Measurements from ENCODE around the gene LAG3.

The LAG3 gene

DNA sequence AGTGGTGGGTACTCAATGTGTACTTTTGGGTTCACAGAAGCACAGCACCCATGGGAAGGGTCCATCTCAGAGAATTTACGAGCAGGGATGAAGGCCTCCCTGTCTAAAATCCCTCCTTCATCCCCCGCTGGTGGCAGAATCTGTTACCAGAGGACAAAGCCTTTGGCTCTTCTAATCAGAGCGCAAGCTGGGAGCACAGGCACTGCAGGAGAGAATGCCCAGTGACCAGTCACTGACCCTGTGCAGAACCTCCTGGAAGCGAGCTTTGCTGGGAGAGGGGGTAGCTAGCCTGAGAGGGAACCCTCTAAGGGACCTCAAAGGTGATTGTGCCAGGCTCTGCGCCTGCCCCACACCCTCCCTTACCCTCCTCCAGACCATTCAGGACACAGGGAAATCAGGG is 47.8 kb downstream of the LAG3 start:
- Histone ChIP-seq H3K36me3 (ENCODE audit: control insufficient read depth in 1 of 2, insufficient read depth in 2 of 2, low read length in 2 of 2) (no peaks in the 10 kb centered on the region), H3K4me3 (ENCODE audit: low read depth in 1 of 2, low read length in 2 of 2) (no peak overlapping the region), H3K27ac (ENCODE audit: low read length) (no peak overlapping the region), H3K9me3 (ENCODE audit: control insufficient read depth in 1 of 2, low read length in 2 of 2) (no peaks in the 10 kb centered on the region), H3K4me1 (ENCODE audit: control insufficient read depth in 1 of 2, insufficient read depth in 2 of 2, low read length in 2 of 2) (peaks cover 0 to 23% of the 10 kb centered on the region in 2 donors), H3K27me3 (ENCODE audit: low read depth, low read length) (peaks cover 9% of the 10 kb centered on the region)

GRCh38 chr12:6821591-6822425 is 49.5 kb downstream of the LAG3 start, which contains the start of gene GPR162:
TSS of gene GPR162 (plus strand) at chr12:6821821. CDS start at chr12:6823899, 2,078 bp downstream.
- Histone ChIP-seq H3K27ac (ENCODE audit: low read length) (peak within 1 kb of the TSS; percentile 7), H3K4me1 (ENCODE audit: control insufficient read depth in 1 of 2, insufficient read depth in 2 of 2, low read length in 2 of 2) (peaks cover 0 to 24% of the 10 kb centered on the region in 2 donors), H3K36me3 (ENCODE audit: control insufficient read depth in 1 of 2, insufficient read depth in 2 of 2, low read length in 2 of 2) (no peaks in the 10 kb centered on the region), H3K9me3 (ENCODE audit: control insufficient read depth in 1 of 2, low read length in 2 of 2) (no peaks in the 10 kb centered on the region), H3K4me3 (ENCODE audit: low read depth in 1 of 2, low read length in 2 of 2) (peak within 1 kb of the TSS; percentile 19 to 60), H3K27me3 (ENCODE audit: low read depth, low read length) (peaks cover 9% of the 10 kb centered on the region)

DNA sequence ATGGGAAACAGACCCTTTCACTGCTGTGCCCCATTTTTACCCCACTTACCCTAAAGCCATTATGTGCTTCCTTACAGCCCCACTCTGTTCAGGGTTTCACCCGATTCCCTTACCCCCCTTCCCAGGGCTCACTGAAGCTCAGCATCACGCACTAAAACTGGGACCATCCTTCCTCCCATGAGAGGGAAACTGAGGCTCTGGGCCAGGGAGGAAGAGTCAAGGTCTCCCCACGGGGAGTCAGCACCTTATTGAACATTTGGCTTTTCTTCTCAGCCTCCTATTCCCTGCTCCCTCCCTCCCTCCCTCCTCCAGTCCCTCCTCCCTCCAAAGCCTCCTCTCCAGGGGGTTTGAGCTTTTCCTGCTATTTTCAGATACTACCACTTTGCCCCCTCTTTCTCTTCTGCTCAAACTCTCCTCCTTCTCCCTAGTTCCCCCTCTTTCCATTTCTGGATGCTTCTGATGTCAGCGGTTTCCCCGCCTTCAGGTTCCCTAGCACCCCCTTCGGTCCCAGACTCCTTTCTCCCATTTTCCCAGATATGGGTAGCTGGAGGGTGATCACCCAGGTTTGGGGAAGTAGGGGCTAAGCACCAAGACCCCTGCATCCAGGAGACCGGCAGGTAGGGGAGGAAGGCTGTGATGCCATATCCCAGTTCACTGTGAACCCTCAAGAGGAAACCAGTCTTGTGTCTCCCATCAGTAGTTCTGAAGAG is 50.3 kb downstream of the LAG3 start:
- Histone ChIP-seq H3K27ac (ENCODE audit: low read length) (no peak overlapping the region), H3K27me3 (ENCODE audit: low read depth, low read length) (peaks cover 9% of the 10 kb centered on the region), H3K4me3 (ENCODE audit: low read depth in 1 of 2, low read length in 2 of 2) (peak overlapping the region; percentile 12 to 60), H3K9me3 (ENCODE audit: control insufficient read depth in 1 of 2, low read length in 2 of 2) (no peaks in the 10 kb centered on the region), H3K36me3 (ENCODE audit: control insufficient read depth in 1 of 2, insufficient read depth in 2 of 2, low read length in 2 of 2) (no peaks in the 10 kb centered on the region), H3K4me1 (ENCODE audit: control insufficient read depth in 1 of 2, insufficient read depth in 2 of 2, low read length in 2 of 2) (peaks cover 4 to 32% of the 10 kb centered on the region in 2 donors)

DNA sequence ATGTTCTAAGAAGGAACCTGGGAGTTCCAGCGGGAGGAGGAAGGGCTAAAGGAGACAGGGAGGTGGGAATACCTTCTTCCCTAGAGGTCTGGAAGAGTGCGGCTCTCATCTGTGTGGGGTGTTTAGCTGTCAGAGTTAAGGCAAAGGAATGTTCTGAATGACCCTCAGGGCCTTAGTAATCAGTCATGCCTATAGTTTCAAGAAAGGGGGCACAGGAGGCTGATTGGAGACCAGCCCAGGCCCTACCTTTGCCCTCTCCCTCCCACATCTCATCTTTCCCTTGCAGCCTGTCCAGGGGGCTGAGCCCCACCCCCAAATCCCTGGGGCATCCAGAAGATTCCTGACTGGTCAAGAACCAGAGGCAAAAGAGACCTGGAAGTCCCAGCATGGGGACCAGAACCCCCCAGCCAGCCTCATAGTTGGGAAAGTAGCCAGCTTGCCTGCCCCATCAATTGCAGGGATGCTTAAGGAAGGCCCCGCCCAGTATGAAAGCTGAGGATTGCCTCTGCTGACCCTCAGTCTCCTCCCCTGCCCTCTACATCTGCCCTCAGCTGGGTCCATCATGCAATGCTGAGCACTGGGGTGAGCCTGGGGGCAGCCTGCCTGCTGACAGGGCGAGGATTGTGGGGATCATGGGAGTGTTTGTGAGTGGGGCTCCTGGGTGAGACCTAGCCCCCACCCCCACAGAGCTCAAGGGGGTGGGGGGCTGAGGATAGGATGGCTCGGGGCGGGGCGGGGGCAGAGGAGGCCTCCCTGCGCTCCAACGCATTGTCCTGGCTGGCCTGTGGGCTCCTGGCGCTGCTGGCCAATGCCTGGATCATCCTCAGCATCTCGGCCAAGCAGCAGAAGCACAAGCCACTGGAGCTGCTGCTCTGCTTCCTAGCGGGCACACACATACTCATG is 51.1 kb downstream of the LAG3 start:
- Histone ChIP-seq H3K36me3 (ENCODE audit: control insufficient read depth in 1 of 2, insufficient read depth in 2 of 2, low read length in 2 of 2) (no peaks in the 10 kb centered on the region), H3K4me3 (ENCODE audit: low read depth in 1 of 2, low read length in 2 of 2) (no peak overlapping the region), H3K4me1 (ENCODE audit: control insufficient read depth in 1 of 2, insufficient read depth in 2 of 2, low read length in 2 of 2) (peaks cover 4 to 33% of the 10 kb centered on the region in 2 donors), H3K27ac (ENCODE audit: low read length) (no peak overlapping the region), H3K27me3 (ENCODE audit: low read depth, low read length) (peaks cover 9% of the 10 kb centered on the region), H3K9me3 (ENCODE audit: control insufficient read depth in 1 of 2, low read length in 2 of 2) (no peaks in the 10 kb centered on the region)

- H3K36me3 ChIP-seq (ENCODE audit: control insufficient read depth in 1 of 2, insufficient read depth in 2 of 2, low read length in 2 of 2) = no peaks in the 10 kb centered on the region
- H3K4me3 ChIP-seq (ENCODE audit: low read depth in 1 of 2, low read length in 2 of 2) = no peak overlapping the region
- no peak overlapping the region for H3K27ac ChIP-seq (ENCODE audit: low read length)
- H3K27me3 ChIP-seq (ENCODE audit: low read depth, low read length) = peaks cover 9% of the 10 kb centered on the region
- H3K4me1 ChIP-seq (ENCODE audit: control insufficient read depth in 1 of 2, insufficient read depth in 2 of 2, low read length in 2 of 2) = peaks cover 4 to 37% of the 10 kb centered on the region in 2 donors
- no peaks in the 10 kb centered on the region for H3K9me3 ChIP-seq (ENCODE audit: control insufficient read depth in 1 of 2, low read length in 2 of 2)
These were observed 51.9 kb downstream of the LAG3 start for GRCh38 chr12:6824085-6824775.

GRCh38 chr12:6824901-6825381 is 52.6 kb downstream of the LAG3 start:
- no peaks in the 10 kb centered on the region for H3K9me3 ChIP-seq (ENCODE audit: control insufficient read depth in 1 of 2, low read length in 2 of 2)
- no peak overlapping the region for H3K27ac ChIP-seq (ENCODE audit: low read length)
- peaks cover 9% of the 10 kb centered on the region for H3K27me3 ChIP-seq (ENCODE audit: low read depth, low read length)
- H3K4me1 ChIP-seq (ENCODE audit: control insufficient read depth in 1 of 2, insufficient read depth in 2 of 2, low read length in 2 of 2) = peaks cover 4 to 44% of the 10 kb centered on the region in 2 donors
- no peaks in the 10 kb centered on the region for H3K36me3 ChIP-seq (ENCODE audit: control insufficient read depth in 1 of 2, insufficient read depth in 2 of 2, low read length in 2 of 2)
- peak overlapping the region in 1 of 2 donors; percentile 11 for H3K4me3 ChIP-seq (ENCODE audit: low read depth in 1 of 2, low read length in 2 of 2)

DNA sequence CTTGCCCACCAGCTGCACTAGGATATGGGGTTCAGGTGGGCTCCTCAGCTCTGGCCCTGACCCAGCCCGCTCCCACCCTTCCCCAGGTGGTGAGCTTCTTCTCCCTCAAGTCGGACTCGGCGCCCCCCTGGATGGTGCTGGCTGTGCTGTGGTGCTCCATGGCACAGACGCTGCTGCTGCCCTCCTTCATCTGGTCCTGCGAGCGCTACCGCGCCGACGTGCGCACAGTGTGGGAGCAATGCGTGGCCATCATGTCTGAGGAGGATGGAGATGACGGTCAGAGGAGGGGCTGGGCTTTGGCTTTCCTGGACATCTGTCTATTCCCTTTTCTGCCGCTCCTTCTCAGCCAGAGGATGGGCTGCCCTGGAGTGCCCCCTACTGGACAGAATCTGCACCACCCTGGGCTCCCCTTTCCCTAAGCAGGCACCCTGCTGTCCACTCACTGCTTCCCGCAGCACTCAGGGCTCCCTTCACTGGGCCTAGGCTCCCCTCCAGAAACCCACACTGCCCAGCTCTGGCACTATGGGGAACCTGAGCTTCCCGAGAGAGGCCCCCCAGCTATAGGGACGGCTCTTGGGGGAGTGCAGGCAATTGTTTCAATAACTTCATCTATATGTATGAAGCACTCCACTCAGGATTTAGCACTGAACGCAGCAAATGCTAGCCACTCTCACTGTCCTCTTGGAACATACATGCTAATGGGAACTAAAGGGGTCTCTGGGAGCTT is 53.2 kb downstream of the LAG3 start:
- no peaks in the 10 kb centered on the region for H3K36me3 ChIP-seq (ENCODE audit: control insufficient read depth in 1 of 2, insufficient read depth in 2 of 2, low read length in 2 of 2)
- no peak overlapping the region for H3K27ac ChIP-seq (ENCODE audit: low read length)
- no peaks in the 10 kb centered on the region for H3K9me3 ChIP-seq (ENCODE audit: control insufficient read depth in 1 of 2, low read length in 2 of 2)
- H3K4me1 ChIP-seq (ENCODE audit: control insufficient read depth in 1 of 2, insufficient read depth in 2 of 2, low read length in 2 of 2) = peaks cover 4 to 48% of the 10 kb centered on the region in 2 donors
- peaks cover 9% of the 10 kb centered on the region for H3K27me3 ChIP-seq (ENCODE audit: low read depth, low read length)
- peak overlapping the region in 1 of 2 donors; percentile 11 for H3K4me3 ChIP-seq (ENCODE audit: low read depth in 1 of 2, low read length in 2 of 2)

- no peak overlapping the region for H3K27ac ChIP-seq (ENCODE audit: low read length)
- peaks cover 0 to 3% of the 10 kb centered on the region in 2 donors for H3K36me3 ChIP-seq (ENCODE audit: control insufficient read depth in 1 of 2, insufficient read depth in 2 of 2, low read length in 2 of 2)
- peaks cover 9% of the 10 kb centered on the region for H3K27me3 ChIP-seq (ENCODE audit: low read depth, low read length)
- H3K9me3 ChIP-seq (ENCODE audit: control insufficient read depth in 1 of 2, low read length in 2 of 2) = no peaks in the 10 kb centered on the region
- peaks cover 4 to 41% of the 10 kb centered on the region in 2 donors for H3K4me1 ChIP-seq (ENCODE audit: control insufficient read depth in 1 of 2, insufficient read depth in 2 of 2, low read length in 2 of 2)
- H3K4me3 ChIP-seq (ENCODE audit: low read depth in 1 of 2, low read length in 2 of 2) = no peak overlapping the region
These were observed 53.9 kb downstream of the LAG3 start for GRCh38 chr12:6826125-6826733.

DNA sequence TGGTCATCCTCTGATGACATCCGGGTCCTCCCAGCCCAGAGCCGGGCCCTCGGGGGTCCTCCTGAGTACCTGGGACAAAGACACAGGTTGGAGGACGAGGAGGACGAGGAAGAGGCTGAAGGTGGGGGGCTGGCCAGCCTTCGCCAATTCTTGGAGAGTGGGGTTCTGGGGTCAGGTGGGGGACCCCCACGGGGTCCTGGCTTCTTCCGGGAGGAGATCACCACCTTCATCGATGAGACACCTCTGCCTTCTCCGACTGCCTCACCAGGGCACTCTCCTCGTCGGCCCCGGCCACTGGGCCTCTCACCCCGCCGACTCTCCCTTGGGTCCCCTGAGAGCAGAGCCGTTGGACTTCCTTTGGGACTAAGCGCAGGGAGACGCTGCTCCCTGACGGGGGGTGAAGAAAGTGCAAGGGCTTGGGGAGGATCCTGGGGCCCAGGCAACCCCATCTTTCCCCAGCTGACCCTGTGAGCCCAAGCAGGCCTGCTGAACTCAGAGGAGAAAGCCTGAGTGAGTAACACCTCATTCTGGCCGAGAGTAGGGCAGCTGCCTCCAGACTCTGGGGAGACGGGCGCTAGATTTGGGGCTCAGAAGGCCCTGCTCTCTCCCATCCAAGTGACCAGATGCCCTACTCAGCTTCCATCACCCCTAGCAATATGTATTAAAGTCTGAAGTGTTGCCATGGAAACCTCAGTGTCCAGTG is 54.6 kb downstream of the LAG3 start:
- H3K9me3 ChIP-seq (ENCODE audit: control insufficient read depth in 1 of 2, low read length in 2 of 2) = no peaks in the 10 kb centered on the region
- peaks cover 4 to 38% of the 10 kb centered on the region in 2 donors for H3K4me1 ChIP-seq (ENCODE audit: control insufficient read depth in 1 of 2, insufficient read depth in 2 of 2, low read length in 2 of 2)
- H3K36me3 ChIP-seq (ENCODE audit: control insufficient read depth in 1 of 2, insufficient read depth in 2 of 2, low read length in 2 of 2) = peaks cover 3 to 9% of the 10 kb centered on the region in 2 donors
- H3K27ac ChIP-seq (ENCODE audit: low read length) = no peak overlapping the region
- peaks cover 9% of the 10 kb centered on the region for H3K27me3 ChIP-seq (ENCODE audit: low read depth, low read length)
- H3K4me3 ChIP-seq (ENCODE audit: low read depth in 1 of 2, low read length in 2 of 2) = peak overlapping the region in 1 of 2 donors; percentile 18

Measured in muscle layer of duodenum (tissue), 2 donors.